GM23338 (cell line): Measurements from ENCODE around the gene UIMC1.

ENCODE experiments used
- CREB1 ChIP-seq: fragments of 250-450 bp; sonication (Bioruptor Pico); IDR thresholded peaks from 2 replicates; pipeline ENCODE4 v1.5.0; 2020; ENCODE audit warnings: low read depth, mild to moderate bottlenecking, moderate library complexity
- EZH2 ChIP-seq: fragments of 200-600 bp; sonication (generic); IDR thresholded peaks from one replicate; pipeline ENCODE4 v1.8.0; 2017; ENCODE audit warnings: antibody characterized with exemption, mild to moderate bottlenecking, low read depth; ENCODE audit not compliant: unreplicated experiment
- EZH2phosphoT487 ChIP-seq: fragments of 200-600 bp; sonication (generic); IDR thresholded peaks from one replicate; pipeline ENCODE4 v1.8.1; 2018; ENCODE audit warnings: antibody characterized with exemption; ENCODE audit not compliant: unreplicated experiment
- JUNB ChIP-seq: IDR thresholded peaks from one replicate; pipeline ENCODE4 v1.6.1; 2016; ENCODE audit warnings: antibody characterized with exemption; ENCODE audit not compliant: unreplicated experiment
- NANOG ChIP-seq: IDR thresholded peaks from 2 replicates; pipeline ENCODE4 v1.6.1; 2016; ENCODE audit warnings: antibody characterized with exemption, borderline replicate concordance
- POLR2AphosphoS5 ChIP-seq: IDR thresholded peaks from 2 replicates; pipeline ENCODE4 v1.6.1; 2016; ENCODE audit warnings: antibody characterized with exemption, low read depth
- REST ChIP-seq: IDR thresholded peaks from one replicate; pipeline ENCODE4 v1.6.1; 2018; ENCODE audit warnings: antibody characterized with exemption; ENCODE audit not compliant: unreplicated experiment
- STAT1 ChIP-seq: IDR thresholded peaks from one replicate; pipeline ENCODE4 v1.6.1; 2016; ENCODE audit warnings: antibody characterized with exemption; ENCODE audit not compliant: unreplicated experiment
- ZNF114 ChIP-seq: fragments of 250-450 bp; sonication (Bioruptor Pico); IDR thresholded peaks from 2 replicates; pipeline ENCODE4 v1.5.0; 2020; ENCODE audit warnings: mild to moderate bottlenecking, moderate library complexity
- ZNF331 ChIP-seq: fragments of 250-450 bp; sonication (Bioruptor Pico); IDR thresholded peaks from 2 replicates; pipeline ENCODE4 v1.5.0; 2020; ENCODE audit warnings: low read depth, mild to moderate bottlenecking, moderate library complexity
- TF ChIP-seq, protein P1 (sequence below), 2 experiments: fragments of 200-600 bp in 1 of 2; sonication (generic) in 1 of 2; conservative IDR thresholded peaks; 2 replicates each; pipeline versions ENCODE4 v1.5.1 to v1.6.1; 2016 to 2017; ENCODE audit warnings: antibody characterized with exemption in 2 of 2, low read depth in 2 of 2, mild to moderate bottlenecking in 2 of 2, moderate library complexity in 1 of 2
- TF ChIP-seq, protein P2 (sequence below): IDR thresholded peaks from 2 replicates; pipeline ENCODE4 v1.6.1; 2016; ENCODE audit warnings: antibody characterized with exemption
- TF ChIP-seq, protein P3 (sequence below): fragments of 250-450 bp; sonication (Bioruptor Pico); IDR thresholded peaks from 2 replicates; pipeline ENCODE4 v1.5.0; 2020; ENCODE audit warnings: mild to moderate bottlenecking, moderate library complexity

GRCh38 chr5:177010153-177010552, 3.6 kb upstream of the UIMC1 start:
- TF ChIP-seq, protein P1, sequence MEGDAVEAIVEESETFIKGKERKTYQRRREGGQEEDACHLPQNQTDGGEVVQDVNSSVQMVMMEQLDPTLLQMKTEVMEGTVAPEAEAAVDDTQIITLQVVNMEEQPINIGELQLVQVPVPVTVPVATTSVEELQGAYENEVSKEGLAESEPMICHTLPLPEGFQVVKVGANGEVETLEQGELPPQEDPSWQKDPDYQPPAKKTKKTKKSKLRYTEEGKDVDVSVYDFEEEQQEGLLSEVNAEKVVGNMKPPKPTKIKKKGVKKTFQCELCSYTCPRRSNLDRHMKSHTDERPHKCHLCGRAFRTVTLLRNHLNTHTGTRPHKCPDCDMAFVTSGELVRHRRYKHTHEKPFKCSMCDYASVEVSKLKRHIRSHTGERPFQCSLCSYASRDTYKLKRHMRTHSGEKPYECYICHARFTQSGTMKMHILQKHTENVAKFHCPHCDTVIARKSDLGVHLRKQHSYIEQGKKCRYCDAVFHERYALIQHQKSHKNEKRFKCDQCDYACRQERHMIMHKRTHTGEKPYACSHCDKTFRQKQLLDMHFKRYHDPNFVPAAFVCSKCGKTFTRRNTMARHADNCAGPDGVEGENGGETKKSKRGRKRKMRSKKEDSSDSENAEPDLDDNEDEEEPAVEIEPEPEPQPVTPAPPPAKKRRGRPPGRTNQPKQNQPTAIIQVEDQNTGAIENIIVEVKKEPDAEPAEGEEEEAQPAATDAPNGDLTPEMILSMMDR (conservative IDR thresholded peaks at IDR 0.05; ENCODE audit: low read depth in 2 of 2): no peak
- TF ChIP-seq EZH2: no peak
- TF ChIP-seq EZH2phosphoT487: no peak
- TF ChIP-seq CREB1 (CRISPR knock-in tag): no peak
- no peak for TF ChIP-seq POLR2AphosphoS5
- TF ChIP-seq REST: no peak
- no peak for TF ChIP-seq JUNB
- no peak for TF ChIP-seq STAT1
- TF ChIP-seq ZNF114 (CRISPR knock-in tag): no peak
- no peak for TF ChIP-seq NANOG
- TF ChIP-seq ZNF331 (CRISPR knock-in tag): no peak
- TF ChIP-seq, protein P2, sequence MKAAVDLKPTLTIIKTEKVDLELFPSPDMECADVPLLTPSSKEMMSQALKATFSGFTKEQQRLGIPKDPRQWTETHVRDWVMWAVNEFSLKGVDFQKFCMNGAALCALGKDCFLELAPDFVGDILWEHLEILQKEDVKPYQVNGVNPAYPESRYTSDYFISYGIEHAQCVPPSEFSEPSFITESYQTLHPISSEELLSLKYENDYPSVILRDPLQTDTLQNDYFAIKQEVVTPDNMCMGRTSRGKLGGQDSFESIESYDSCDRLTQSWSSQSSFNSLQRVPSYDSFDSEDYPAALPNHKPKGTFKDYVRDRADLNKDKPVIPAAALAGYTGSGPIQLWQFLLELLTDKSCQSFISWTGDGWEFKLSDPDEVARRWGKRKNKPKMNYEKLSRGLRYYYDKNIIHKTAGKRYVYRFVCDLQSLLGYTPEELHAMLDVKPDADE: no peak
- TF ChIP-seq, protein P3, sequence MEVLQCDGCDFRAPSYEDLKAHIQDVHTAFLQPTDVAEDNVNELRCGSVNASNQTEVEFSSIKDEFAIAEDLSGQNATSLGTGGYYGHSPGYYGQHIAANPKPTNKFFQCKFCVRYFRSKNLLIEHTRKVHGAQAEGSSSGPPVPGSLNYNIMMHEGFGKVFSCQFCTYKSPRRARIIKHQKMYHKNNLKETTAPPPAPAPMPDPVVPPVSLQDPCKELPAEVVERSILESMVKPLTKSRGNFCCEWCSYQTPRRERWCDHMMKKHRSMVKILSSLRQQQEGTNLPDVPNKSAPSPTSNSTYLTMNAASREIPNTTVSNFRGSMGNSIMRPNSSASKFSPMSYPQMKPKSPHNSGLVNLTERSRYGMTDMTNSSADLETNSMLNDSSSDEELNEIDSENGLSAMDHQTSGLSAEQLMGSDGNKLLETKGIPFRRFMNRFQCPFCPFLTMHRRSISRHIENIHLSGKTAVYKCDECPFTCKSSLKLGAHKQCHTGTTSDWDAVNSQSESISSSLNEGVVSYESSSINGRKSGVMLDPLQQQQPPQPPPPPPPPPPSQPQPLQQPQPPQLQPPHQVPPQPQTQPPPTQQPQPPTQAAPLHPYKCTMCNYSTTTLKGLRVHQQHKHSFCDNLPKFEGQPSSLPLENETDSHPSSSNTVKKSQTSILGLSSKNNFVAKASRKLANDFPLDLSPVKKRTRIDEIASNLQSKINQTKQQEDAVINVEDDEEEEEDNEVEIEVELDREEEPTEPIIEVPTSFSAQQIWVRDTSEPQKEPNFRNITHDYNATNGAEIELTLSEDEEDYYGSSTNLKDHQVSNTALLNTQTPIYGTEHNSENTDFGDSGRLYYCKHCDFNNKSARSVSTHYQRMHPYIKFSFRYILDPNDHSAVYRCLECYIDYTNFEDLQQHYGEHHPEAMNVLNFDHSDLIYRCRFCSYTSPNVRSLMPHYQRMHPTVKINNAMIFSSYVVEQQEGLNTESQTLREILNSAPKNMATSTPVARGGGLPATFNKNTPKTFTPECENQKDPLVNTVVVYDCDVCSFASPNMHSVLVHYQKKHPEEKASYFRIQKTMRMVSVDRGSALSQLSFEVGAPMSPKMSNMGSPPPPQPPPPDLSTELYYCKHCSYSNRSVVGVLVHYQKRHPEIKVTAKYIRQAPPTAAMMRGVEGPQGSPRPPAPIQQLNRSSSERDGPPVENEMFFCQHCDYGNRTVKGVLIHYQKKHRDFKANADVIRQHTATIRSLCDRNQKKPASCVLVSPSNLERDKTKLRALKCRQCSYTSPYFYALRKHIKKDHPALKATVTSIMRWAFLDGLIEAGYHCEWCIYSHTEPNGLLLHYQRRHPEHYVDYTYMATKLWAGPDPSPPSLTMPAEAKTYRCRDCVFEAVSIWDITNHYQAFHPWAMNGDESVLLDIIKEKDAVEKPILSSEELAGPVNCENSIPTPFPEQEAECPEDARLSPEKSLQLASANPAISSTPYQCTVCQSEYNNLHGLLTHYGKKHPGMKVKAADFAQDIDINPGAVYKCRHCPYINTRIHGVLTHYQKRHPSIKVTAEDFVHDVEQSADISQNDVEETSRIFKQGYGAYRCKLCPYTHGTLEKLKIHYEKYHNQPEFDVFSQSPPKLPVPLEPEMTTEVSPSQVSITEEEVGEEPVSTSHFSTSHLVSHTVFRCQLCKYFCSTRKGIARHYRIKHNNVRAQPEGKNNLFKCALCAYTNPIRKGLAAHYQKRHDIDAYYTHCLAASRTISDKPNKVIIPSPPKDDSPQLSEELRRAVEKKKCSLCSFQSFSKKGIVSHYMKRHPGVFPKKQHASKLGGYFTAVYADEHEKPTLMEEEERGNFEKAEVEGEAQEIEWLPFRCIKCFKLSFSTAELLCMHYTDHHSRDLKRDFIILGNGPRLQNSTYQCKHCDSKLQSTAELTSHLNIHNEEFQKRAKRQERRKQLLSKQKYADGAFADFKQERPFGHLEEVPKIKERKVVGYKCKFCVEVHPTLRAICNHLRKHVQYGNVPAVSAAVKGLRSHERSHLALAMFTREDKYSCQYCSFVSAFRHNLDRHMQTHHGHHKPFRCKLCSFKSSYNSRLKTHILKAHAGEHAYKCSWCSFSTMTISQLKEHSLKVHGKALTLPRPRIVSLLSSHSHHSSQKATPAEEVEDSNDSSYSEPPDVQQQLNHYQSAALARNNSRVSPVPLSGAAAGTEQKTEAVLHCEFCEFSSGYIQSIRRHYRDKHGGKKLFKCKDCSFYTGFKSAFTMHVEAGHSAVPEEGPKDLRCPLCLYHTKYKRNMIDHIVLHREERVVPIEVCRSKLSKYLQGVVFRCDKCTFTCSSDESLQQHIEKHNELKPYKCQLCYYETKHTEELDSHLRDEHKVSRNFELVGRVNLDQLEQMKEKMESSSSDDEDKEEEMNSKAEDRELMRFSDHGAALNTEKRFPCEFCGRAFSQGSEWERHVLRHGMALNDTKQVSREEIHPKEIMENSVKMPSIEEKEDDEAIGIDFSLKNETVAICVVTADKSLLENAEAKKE (CRISPR knock-in tag): no peak
